ENCODE results near the gene ARHGEF19. TPM values are rescaled to one million over a fixed set of nuclear protein-coding genes. Genes with fewer than 3 reads are reported as not detected.

ARHGEF19 gene
- total and polyA plus RNA-seq, 2 of the 13 experiments (the other 11 are each of a cell fraction or from before 2014, with no cell fraction given): 1.7 to 1.8 TPM

DNA sequence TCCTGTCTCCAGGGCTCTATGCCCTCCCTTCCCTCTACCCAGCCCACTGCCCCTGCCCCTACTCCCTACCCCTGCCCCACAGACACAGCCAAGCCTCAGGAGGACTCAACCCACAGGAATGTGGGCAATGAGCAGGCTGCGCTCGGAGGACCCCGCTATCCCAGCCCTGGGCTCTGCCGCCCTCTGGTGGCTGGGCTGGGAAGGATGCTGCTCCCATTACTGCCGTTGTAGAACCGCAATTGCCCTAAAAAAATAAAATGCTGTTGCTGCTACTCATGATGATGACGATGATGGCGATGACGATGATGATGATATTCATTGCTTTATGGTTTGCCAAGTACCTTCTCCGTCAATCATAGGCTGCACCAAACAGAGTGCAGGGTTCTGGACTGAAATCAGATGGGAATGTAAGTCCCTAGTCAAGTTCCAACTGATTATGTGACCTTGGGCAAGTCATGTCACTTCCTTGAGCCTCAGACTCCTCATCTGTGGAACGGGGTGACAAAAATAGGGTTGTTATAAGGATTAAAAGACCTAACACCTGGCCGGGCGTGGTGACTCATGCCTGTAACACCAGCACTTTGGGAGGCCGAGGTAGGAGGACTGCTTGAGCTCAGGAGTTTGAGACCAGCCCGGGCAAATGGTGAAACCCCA is 24.6 kb downstream of the ARHGEF19 start (continued):
- TF ChIP-seq, protein P1, sequence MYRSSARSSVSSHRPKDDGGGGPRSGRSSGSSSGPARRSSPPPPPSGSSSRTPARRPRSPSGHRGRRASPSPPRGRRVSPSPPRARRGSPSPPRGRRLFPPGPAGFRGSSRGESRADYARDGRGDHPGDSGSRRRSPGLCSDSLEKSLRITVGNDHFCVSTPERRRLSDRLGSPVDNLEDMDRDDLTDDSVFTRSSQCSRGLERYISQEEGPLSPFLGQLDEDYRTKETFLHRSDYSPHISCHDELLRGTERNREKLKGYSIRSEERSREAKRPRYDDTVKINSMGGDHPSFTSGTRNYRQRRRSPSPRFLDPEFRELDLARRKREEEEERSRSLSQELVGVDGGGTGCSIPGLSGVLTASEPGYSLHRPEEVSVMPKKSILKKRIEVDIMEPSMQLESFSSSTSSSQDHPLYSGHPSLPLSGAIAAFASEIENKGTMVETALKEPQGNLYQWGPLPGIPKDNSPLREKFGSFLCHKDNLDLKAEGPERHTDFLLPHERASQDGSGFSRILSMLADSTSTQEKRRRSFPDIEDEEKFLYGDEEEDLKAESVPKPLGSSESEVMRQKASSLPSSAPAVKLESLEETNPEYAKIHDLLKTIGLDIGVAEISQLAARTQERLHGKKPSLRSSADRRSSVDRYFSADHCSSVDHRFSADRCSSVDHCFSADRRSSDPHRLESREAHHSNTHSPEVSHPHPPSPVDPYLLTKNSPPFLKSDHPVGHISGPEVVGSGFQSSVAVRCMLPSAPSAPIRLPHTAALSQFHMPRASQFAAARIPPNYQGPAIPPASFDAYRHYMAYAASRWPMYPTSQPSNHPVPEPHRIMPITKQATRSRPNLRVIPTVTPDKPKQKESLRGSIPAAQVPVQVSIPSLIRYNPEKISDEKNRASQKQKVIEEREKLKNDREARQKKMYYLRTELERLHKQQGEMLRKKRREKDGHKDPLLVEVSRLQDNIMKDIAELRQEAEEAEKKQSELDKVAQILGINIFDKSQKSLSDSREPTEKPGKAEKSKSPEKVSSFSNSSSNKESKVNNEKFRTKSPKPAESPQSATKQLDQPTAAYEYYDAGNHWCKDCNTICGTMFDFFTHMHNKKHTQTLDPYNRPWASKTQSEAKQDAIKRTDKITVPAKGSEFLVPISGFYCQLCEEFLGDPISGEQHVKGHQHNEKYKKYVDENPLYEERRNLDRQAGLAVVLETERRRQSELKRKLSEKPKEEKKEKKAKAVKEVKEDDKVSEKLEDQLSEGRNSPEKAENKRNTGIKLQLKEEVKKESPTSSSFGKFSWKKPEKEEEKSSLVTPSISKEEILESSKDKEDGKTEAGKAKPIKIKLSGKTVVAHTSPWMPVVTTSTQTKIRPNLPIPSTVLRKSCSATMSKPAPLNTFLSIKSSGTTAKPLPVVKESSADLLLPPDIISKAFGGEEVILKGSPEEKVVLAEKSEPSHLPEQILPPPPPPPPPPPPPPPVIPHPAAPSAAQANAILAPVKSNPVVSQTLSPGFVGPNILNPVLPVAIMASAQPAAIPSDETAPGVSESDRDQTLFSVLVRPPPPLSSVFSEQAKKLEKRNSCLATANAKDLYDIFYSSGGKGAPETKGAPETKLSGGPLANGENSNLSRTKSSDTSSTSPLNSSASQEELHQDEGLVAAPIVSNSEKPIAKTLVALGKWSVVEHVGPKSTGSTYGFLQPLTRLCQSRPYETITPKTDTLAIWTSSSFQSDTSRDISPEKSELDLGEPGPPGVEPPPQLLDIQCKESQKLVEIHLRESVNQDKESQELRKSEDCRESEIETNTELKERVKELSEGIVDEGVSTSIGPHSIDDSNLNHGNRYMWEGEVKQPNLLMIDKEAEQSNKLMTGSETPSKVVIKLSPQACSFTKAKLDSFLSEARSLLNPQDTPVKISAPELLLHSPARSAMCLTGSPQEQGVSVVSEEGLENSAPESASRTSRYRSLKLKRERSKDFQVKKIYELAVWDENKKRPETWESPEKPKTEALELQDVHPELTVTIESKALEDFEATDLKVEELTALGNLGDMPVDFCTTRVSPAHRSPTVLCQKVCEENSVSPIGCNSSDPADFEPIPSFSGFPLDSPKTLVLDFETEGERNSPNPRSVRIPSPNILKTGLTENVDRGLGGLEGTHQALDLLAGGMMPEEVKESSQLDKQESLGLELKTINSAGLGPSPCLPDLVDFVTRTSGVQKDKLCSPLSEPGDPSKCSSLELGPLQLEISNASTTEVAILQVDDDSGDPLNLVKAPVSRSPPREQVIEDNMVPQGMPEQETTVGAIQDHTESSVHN (CRISPR knock-in tag; IDR thresholded peaks at IDR 0.05): 0 out of 2 replicates have a peak, but pooled peaks have one; percentile 36
- TF ChIP-seq, protein P2, sequence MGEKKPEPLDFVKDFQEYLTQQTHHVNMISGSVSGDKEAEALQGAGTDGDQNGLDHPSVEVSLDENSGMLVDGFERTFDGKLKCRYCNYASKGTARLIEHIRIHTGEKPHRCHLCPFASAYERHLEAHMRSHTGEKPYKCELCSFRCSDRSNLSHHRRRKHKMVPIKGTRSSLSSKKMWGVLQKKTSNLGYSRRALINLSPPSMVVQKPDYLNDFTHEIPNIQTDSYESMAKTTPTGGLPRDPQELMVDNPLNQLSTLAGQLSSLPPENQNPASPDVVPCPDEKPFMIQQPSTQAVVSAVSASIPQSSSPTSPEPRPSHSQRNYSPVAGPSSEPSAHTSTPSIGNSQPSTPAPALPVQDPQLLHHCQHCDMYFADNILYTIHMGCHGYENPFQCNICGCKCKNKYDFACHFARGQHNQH (CRISPR knock-in tag; IDR thresholded peaks at IDR 0.05): peak; percentile 62; the same call in 1 of the 2 replicates
- TF ChIP-seq SALL1 (CRISPR knock-in tag; IDR thresholded peaks at IDR 0.05) (peak; percentile 81), FOXJ3 (CRISPR knock-in tag; IDR thresholded peaks at IDR 0.05; ENCODE audit: borderline replicate concordance) (no peak), REXO4 (CRISPR knock-in tag; IDR thresholded peaks at IDR 0.05; ENCODE audit: borderline replicate concordance) (no peak), GATAD1 (CRISPR knock-in tag; IDR thresholded peaks at IDR 0.05) (0 out of 2 replicates have a peak, but pooled peaks have one; percentile 19), ATF7 (IDR thresholded peaks at IDR 0.05) (no peak), ATF7 (CRISPR knock-in tag; IDR thresholded peaks at IDR 0.05) (0 out of 2 replicates have a peak, but pooled peaks have one; percentile 18), ZNF556 (CRISPR knock-in tag; IDR thresholded peaks at IDR 0.05; ENCODE audit: borderline replicate concordance) (0 out of 2 replicates have a peak, but pooled peaks have one; percentile 28), ZNF282 (IDR thresholded peaks at IDR 0.05; ENCODE audit: partially characterized antibody) (no peak), YY1 (IDR thresholded peaks at IDR 0.05; ENCODE audit: insufficient read depth, insufficient replicate concordance, low read depth, low read length) (peak; percentile 54), ZNF12 (CRISPR knock-in tag; IDR thresholded peaks at IDR 0.05) (0 out of 2 replicates have a peak, but pooled peaks have one; percentile 16), GTF3A (CRISPR knock-in tag; conservative IDR thresholded peaks at IDR 0.05) (0 out of 2 replicates have a peak, but pooled peaks have one; percentile 25)
- TF ChIP-seq, protein P3, sequence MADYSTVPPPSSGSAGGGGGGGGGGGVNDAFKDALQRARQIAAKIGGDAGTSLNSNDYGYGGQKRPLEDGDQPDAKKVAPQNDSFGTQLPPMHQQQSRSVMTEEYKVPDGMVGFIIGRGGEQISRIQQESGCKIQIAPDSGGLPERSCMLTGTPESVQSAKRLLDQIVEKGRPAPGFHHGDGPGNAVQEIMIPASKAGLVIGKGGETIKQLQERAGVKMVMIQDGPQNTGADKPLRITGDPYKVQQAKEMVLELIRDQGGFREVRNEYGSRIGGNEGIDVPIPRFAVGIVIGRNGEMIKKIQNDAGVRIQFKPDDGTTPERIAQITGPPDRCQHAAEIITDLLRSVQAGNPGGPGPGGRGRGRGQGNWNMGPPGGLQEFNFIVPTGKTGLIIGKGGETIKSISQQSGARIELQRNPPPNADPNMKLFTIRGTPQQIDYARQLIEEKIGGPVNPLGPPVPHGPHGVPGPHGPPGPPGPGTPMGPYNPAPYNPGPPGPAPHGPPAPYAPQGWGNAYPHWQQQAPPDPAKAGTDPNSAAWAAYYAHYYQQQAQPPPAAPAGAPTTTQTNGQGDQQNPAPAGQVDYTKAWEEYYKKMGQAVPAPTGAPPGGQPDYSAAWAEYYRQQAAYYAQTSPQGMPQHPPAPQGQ (CRISPR knock-in tag; IDR thresholded peaks at IDR 0.05; ENCODE audit: borderline replicate concordance): peak; percentile 37; the same call in 1 of the 2 replicates
- TF ChIP-seq, protein P4, sequence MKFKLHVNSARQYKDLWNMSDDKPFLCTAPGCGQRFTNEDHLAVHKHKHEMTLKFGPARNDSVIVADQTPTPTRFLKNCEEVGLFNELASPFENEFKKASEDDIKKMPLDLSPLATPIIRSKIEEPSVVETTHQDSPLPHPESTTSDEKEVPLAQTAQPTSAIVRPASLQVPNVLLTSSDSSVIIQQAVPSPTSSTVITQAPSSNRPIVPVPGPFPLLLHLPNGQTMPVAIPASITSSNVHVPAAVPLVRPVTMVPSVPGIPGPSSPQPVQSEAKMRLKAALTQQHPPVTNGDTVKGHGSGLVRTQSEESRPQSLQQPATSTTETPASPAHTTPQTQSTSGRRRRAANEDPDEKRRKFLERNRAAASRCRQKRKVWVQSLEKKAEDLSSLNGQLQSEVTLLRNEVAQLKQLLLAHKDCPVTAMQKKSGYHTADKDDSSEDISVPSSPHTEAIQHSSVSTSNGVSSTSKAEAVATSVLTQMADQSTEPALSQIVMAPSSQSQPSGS (CRISPR knock-in tag; IDR thresholded peaks at IDR 0.05): 0 out of 2 replicates have a peak, but pooled peaks have one; percentile 38
- TF ChIP-seq, protein P5, sequence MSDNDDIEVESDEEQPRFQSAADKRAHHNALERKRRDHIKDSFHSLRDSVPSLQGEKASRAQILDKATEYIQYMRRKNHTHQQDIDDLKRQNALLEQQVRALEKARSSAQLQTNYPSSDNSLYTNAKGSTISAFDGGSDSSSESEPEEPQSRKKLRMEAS (IDR thresholded peaks at IDR 0.05): peak; percentile 45; the same call in 1 of the 2 replicates

Data from HepG2 (cell line).